ENCODE results near the gene CTNND2. TPM values are rescaled to one million over a fixed set of nuclear protein-coding genes. Genes with fewer than 3 reads are reported as not detected.

The CTNND2 gene
- polyA plus RNA-seq, 1 donor = 2.8 TPM

DNA sequence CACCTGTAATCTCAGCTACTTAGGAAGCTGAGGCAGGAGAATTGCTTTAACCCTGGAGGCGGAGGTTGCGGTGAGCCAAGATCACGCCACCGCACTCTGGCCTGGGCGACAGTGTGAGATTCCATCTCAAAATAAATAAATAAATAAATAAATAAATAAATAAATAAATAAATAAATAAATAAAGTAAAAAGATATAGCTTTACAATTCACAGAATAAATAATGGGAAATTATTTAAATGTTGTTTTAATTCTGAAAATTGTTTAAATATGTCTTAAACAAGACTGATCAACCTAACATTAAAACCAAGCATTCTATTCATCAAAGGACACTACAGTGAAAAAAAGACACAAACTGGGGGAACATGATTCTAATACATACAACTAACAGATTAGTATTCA lies 357.1 kb downstream of the CTNND2 start:
- Histone ChIP-seq H3K4me1 (ENCODE audit: control insufficient read depth, insufficient read depth, low read length) (no peaks in the 10 kb centered on the region), H3K27me3 (ENCODE audit: control insufficient read depth, insufficient read depth, low read length) (no peaks in the 10 kb centered on the region), H3K9me3 (ENCODE audit: control insufficient read depth, low read depth, low read length) (no peaks in the 10 kb centered on the region), H3K27ac (ENCODE audit: low read length) (no peak overlapping the region), H3K36me3 (ENCODE audit: control insufficient read depth, insufficient read depth, low read length) (no peaks in the 10 kb centered on the region), H3K4me3 (ENCODE audit: low read length) (no peak overlapping the region)
- DNase-seq = no peak
- 92% methylated on average over 2 of the region's 5 CpGs for WGBS (ENCODE audit: insufficient coverage, low lambda C conversion rate)

- Histone ChIP-seq H3K4me1 (ENCODE audit: control insufficient read depth, insufficient read depth, low read length) (no peaks in the 10 kb centered on the region), H3K36me3 (ENCODE audit: control insufficient read depth, insufficient read depth, low read length) (no peaks in the 10 kb centered on the region), H3K4me3 (ENCODE audit: low read length) (no peak overlapping the region), H3K9me3 (ENCODE audit: control insufficient read depth, low read depth, low read length) (no peaks in the 10 kb centered on the region), H3K27ac (ENCODE audit: low read length) (no peak overlapping the region), H3K27me3 (ENCODE audit: control insufficient read depth, insufficient read depth, low read length) (no peaks in the 10 kb centered on the region)
- DNase-seq = no peak
- WGBS (ENCODE audit: insufficient coverage, low lambda C conversion rate) = no CpG with 5 or more reads among the region's 5 CpGs
Measured at GRCh38 chr5:11540112-11540511, 364.1 kb downstream of the CTNND2 start.

DNA sequence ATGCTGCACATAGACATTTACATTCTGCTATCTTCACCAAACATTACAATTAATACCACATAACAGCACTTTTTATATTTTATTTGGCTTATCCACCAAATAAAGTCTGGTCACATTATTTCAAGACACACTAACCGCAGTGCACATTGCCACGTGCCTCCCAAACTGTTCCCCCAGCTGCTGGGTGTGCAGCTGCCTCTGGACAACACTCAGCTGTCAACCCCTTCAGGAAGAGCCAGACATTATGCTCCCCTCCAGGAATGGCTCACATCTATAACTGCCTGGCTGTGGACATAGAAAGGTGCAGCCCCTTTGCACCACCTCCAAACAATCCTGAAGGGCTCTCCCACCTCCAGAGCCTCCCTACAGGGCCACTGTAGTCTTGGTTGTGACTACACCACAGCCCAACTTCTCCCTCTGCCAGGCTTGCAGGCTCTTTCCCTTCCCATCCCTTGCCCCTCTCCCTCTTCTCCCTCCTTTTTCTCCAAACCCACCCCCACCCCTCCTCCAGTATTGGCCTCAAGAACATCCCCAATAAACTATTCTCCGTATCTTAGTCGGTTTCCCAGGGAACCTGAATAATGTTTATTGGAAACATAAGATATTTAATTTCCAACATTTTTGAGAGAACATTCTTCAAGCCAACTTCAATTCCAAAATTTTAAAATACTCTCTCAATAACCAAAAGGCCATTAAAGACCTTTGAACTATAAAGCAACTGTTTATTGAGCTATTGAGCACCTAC lies 372.3 kb downstream of the CTNND2 start:
- no peak for DNase-seq
- no peak overlapping the region for H3K4me3 ChIP-seq (ENCODE audit: low read length)
- H3K36me3 ChIP-seq (ENCODE audit: control insufficient read depth, insufficient read depth, low read length) = no peaks in the 10 kb centered on the region
- H3K9me3 ChIP-seq (ENCODE audit: control insufficient read depth, low read depth, low read length) = no peaks in the 10 kb centered on the region
- H3K27ac ChIP-seq (ENCODE audit: low read length) = no peak overlapping the region
- no peaks in the 10 kb centered on the region for H3K27me3 ChIP-seq (ENCODE audit: control insufficient read depth, insufficient read depth, low read length)
- H3K4me1 ChIP-seq (ENCODE audit: control insufficient read depth, insufficient read depth, low read length) = no peaks in the 10 kb centered on the region
- WGBS (ENCODE audit: insufficient coverage, low lambda C conversion rate) = 94% methylated on average over 2 of the region's 4 CpGs

DNA sequence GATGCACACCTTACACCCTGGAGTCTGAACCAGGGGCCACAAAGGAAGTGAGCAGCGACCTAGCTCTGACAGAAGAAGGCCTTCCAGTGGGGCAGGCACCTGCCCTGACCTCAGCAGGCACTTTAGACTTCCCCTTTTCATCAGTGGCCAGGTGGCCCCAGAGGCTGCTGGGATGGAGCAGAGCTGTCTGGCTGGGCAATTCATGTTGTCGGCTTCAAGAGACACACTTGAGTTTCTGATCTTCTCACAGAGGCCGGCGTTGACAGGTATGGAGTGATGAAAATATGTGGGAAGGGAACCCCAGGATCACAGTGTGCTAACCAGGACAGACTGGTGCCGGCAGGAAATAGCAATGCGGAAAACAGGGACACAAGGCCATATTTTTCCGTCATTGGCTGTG lies 375.5 kb downstream of the CTNND2 start:
- Histone ChIP-seq H3K9me3 (ENCODE audit: control insufficient read depth, low read depth, low read length) (no peaks in the 10 kb centered on the region), H3K36me3 (ENCODE audit: control insufficient read depth, insufficient read depth, low read length) (no peaks in the 10 kb centered on the region), H3K27ac (ENCODE audit: low read length) (no peak overlapping the region), H3K27me3 (ENCODE audit: control insufficient read depth, insufficient read depth, low read length) (no peaks in the 10 kb centered on the region), H3K4me1 (ENCODE audit: control insufficient read depth, insufficient read depth, low read length) (no peaks in the 10 kb centered on the region), H3K4me3 (ENCODE audit: low read length) (no peak overlapping the region)
- no CpG with 5 or more reads among the region's 7 CpGs for WGBS (ENCODE audit: insufficient coverage, low lambda C conversion rate)
- DNase-seq = no peak

- H3K36me3 ChIP-seq (ENCODE audit: control insufficient read depth, insufficient read depth, low read length) = no peaks in the 10 kb centered on the region
- no peak overlapping the region for H3K4me3 ChIP-seq (ENCODE audit: low read length)
- 95% methylated on average over 4 of the region's 7 CpGs for WGBS (ENCODE audit: insufficient coverage, low lambda C conversion rate)
- no peaks in the 10 kb centered on the region for H3K9me3 ChIP-seq (ENCODE audit: control insufficient read depth, low read depth, low read length)
- H3K4me1 ChIP-seq (ENCODE audit: control insufficient read depth, insufficient read depth, low read length) = no peaks in the 10 kb centered on the region
- DNase-seq = no peak
- no peak overlapping the region for H3K27ac ChIP-seq (ENCODE audit: low read length)
- H3K27me3 ChIP-seq (ENCODE audit: control insufficient read depth, insufficient read depth, low read length) = no peaks in the 10 kb centered on the region
Measured at GRCh38 chr5:11527652-11528349, 376.4 kb downstream of the CTNND2 start.

DNA sequence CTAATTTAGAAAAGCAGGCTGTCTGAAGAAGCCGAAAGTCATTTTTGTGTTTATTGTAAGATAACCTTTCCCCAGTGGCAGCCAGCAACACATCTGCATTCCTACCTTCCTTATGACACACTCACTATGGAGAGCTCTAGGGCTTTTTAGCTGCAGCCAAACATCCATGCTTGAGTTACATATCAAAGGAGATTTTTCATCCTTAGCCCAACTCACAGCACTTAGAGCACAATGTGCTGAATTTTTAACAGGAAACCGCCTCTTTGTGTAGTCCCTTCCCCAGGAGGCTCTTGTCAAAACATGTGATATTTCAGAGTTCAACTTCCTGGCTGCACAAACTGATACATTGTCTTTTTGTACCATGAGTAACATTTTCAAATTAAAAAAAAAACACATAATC lies 379.2 kb downstream of the CTNND2 start:
- no peak for DNase-seq
- no peak overlapping the region for H3K4me3 ChIP-seq (ENCODE audit: low read length)
- WGBS (ENCODE audit: insufficient coverage, low lambda C conversion rate) = 93% methylated on average over 2 of the region's 2 CpGs
- H3K27ac ChIP-seq (ENCODE audit: low read length) = no peak overlapping the region
- no peaks in the 10 kb centered on the region for H3K4me1 ChIP-seq (ENCODE audit: control insufficient read depth, insufficient read depth, low read length)
- no peaks in the 10 kb centered on the region for H3K9me3 ChIP-seq (ENCODE audit: control insufficient read depth, low read depth, low read length)
- no peaks in the 10 kb centered on the region for H3K36me3 ChIP-seq (ENCODE audit: control insufficient read depth, insufficient read depth, low read length)
- H3K27me3 ChIP-seq (ENCODE audit: control insufficient read depth, insufficient read depth, low read length) = no peaks in the 10 kb centered on the region

GRCh38 chr5:11524188-11524587 lies 380.1 kb downstream of the CTNND2 start:
- H3K9me3 ChIP-seq (ENCODE audit: control insufficient read depth, low read depth, low read length) = no peaks in the 10 kb centered on the region
- 20% methylated on average over 1 of the region's 4 CpGs for WGBS (ENCODE audit: insufficient coverage, low lambda C conversion rate)
- no peaks in the 10 kb centered on the region for H3K4me1 ChIP-seq (ENCODE audit: control insufficient read depth, insufficient read depth, low read length)
- H3K4me3 ChIP-seq (ENCODE audit: low read length) = no peak overlapping the region
- H3K36me3 ChIP-seq (ENCODE audit: control insufficient read depth, insufficient read depth, low read length) = no peaks in the 10 kb centered on the region
- no peaks in the 10 kb centered on the region for H3K27me3 ChIP-seq (ENCODE audit: control insufficient read depth, insufficient read depth, low read length)
- DNase-seq = no peak
- no peak overlapping the region for H3K27ac ChIP-seq (ENCODE audit: low read length)

- Histone ChIP-seq H3K27me3 (ENCODE audit: control insufficient read depth, insufficient read depth, low read length) (no peaks in the 10 kb centered on the region), H3K4me3 (ENCODE audit: low read length) (no peak overlapping the region), H3K27ac (ENCODE audit: low read length) (no peak overlapping the region), H3K9me3 (ENCODE audit: control insufficient read depth, low read depth, low read length) (no peaks in the 10 kb centered on the region), H3K4me1 (ENCODE audit: control insufficient read depth, insufficient read depth, low read length) (peaks cover 2% of the 10 kb centered on the region), H3K36me3 (ENCODE audit: control insufficient read depth, insufficient read depth, low read length) (no peaks in the 10 kb centered on the region)
- DNase-seq = no peak
- WGBS (ENCODE audit: insufficient coverage, low lambda C conversion rate) = 88% methylated on average over 1 of the region's 4 CpGs
Measured at GRCh38 chr5:11522796-11523195, 381.4 kb downstream of the CTNND2 start.

DNA sequence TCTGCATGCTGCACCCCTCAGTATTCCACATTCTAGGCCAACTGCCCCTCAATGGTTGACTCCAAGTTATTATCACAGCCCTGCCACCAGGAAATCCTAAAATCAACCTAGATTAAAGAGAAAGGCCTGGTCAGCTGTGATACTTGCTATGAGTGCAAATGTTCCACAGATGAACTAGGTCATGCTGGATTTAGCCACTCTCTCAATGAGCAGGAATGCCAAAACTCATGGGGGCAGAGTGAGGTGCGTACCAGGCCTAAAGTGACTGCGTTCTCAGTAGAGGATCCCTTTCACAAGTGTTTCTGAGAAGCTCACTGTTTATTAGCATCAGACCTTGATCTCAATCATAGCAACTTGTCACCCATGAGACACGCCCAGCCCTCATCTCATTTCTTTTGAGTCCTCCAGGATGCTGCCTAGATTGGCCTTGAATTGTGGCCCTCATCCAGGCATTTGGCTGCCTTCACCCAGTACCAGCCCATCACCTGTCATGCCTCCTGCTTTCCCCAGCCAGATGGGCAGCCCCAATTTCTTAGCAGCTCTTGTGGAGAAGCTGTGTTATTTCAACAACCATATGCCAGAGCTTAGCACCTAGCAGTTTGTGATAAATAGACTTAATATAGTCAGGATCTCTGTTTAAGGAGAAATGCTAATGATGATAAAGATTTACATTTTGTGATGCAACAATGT lies 383.9 kb downstream of the CTNND2 start:
- H3K36me3 ChIP-seq (ENCODE audit: control insufficient read depth, insufficient read depth, low read length) = no peaks in the 10 kb centered on the region
- DNase-seq = no peak
- no CpG with 5 or more reads among the region's 3 CpGs for WGBS (ENCODE audit: insufficient coverage, low lambda C conversion rate)
- H3K9me3 ChIP-seq (ENCODE audit: control insufficient read depth, low read depth, low read length) = no peaks in the 10 kb centered on the region
- no peak overlapping the region for H3K27ac ChIP-seq (ENCODE audit: low read length)
- H3K27me3 ChIP-seq (ENCODE audit: control insufficient read depth, insufficient read depth, low read length) = no peaks in the 10 kb centered on the region
- peaks cover 2% of the 10 kb centered on the region for H3K4me1 ChIP-seq (ENCODE audit: control insufficient read depth, insufficient read depth, low read length)
- no peak overlapping the region for H3K4me3 ChIP-seq (ENCODE audit: low read length)

- no peaks in the 10 kb centered on the region for H3K27me3 ChIP-seq (ENCODE audit: control insufficient read depth, insufficient read depth, low read length)
- H3K9me3 ChIP-seq (ENCODE audit: control insufficient read depth, low read depth, low read length) = no peaks in the 10 kb centered on the region
- WGBS (ENCODE audit: insufficient coverage, low lambda C conversion rate) = 86% methylated on average over 2 of the region's 2 CpGs
- H3K4me3 ChIP-seq (ENCODE audit: low read length) = no peak overlapping the region
- no peak overlapping the region for H3K27ac ChIP-seq (ENCODE audit: low read length)
- DNase-seq = no peak
- H3K4me1 ChIP-seq (ENCODE audit: control insufficient read depth, insufficient read depth, low read length) = peaks cover 2% of the 10 kb centered on the region
- no peaks in the 10 kb centered on the region for H3K36me3 ChIP-seq (ENCODE audit: control insufficient read depth, insufficient read depth, low read length)
Measured at GRCh38 chr5:11519236-11519635, 385.0 kb downstream of the CTNND2 start.

Measured in large intestine (tissue), 3 donors.